K562 (cell line): ENCODE results near the gene OPA3. TPM values are rescaled to one million over a fixed set of nuclear protein-coding genes. Genes with fewer than 3 reads are reported as not detected.
A peak's percentile ranks its signal among the peaks of the same experiment; 100 is the strongest.

Experiments
- ETV5 ChIP-seq: sonication (generic); formaldehyde crosslinking; IDR thresholded peaks from 2 replicates; pipeline ENCODE4 v1.4.0; 2020; ENCODE audit warnings: low read depth, mild to moderate bottlenecking, missing genetic modification reagents
- NFE2 ChIP-seq: IDR thresholded peaks from 2 replicates; pipeline ENCODE4 v1.6.1; 2014; ENCODE audit warnings: antibody characterized with exemption, low read depth
- NUFIP1 ChIP-seq: fragments of 450-650 bp; IDR thresholded peaks from 2 replicates; pipeline ENCODE4 v1.6.1; 2018; ENCODE audit not compliant: partially characterized antibody
- PHF21A ChIP-seq: fragments of 450-650 bp; IDR thresholded peaks from 2 replicates; pipeline ENCODE4 v1.6.1; 2017; ENCODE audit warnings: low read depth, borderline replicate concordance
- POLR3G ChIP-seq: IDR thresholded peaks from 2 replicates; pipeline ENCODE4 v1.6.1; 2011; ENCODE audit not compliant: insufficient read length, insufficient replicate concordance; ENCODE audit errors: extremely low read depth
- SMAD4 ChIP-seq: fragments of 250-450 bp; sonication (Bioruptor Pico); conservative IDR thresholded peaks from 2 replicates; pipeline ENCODE4 v1.8.0; 2021; ENCODE audit warnings: inconsistent platforms, mild to moderate bottlenecking, moderate library complexity
- SMARCE1 ChIP-seq: fragments of 450-650 bp; IDR thresholded peaks from 2 replicates; pipeline ENCODE4 v1.7.1; 2016; ENCODE audit warnings: mild to moderate bottlenecking
- SP1 ChIP-seq: sonication (generic); formaldehyde crosslinking; IDR thresholded peaks from 2 replicates; pipeline ENCODE4 v1.8.1; 2022; ENCODE audit warnings: mild to moderate bottlenecking, missing genetic modification reagents
- SREBF2 ChIP-seq: sonication (generic); formaldehyde crosslinking; IDR thresholded peaks from 2 replicates; pipeline ENCODE4 v1.4.0; 2020; ENCODE audit warnings: mild to moderate bottlenecking, missing genetic modification reagents
- THRB ChIP-seq: fragments of 450-650 bp; formaldehyde crosslinking; conservative IDR thresholded peaks from 2 replicates; pipeline ENCODE4 v1.4.0; 2022; ENCODE audit warnings: mild to moderate bottlenecking, missing genetic modification characterization
- ZHX1 ChIP-seq: fragments of 150-350 bp; conservative IDR thresholded peaks from 2 replicates; pipeline ENCODE4 v1.6.1; 2014; ENCODE audit warnings: low read length
- ZNF282 ChIP-seq: sonication (generic); formaldehyde crosslinking; IDR thresholded peaks from 2 replicates; pipeline ENCODE4 v1.8.1; 2023; ENCODE audit warnings: missing genetic modification reagents
- ZNF785 ChIP-seq: fragments of 250-450 bp; sonication (Bioruptor Pico); IDR thresholded peaks from 2 replicates; pipeline ENCODE4 v1.4.0; 2020; ENCODE audit warnings: mild to moderate bottlenecking
- polyA plus RNA-seq, 8 experiments: library from polyadenylated mRNA; depleted of rRNA in 4 of 8; stranded (reverse) in 5 of 8; unstranded in 3 of 8; fragments of >200 nt; fragmentation: Nextera tagmentation in 2 of 8; fragmentation: Illumina TruSeq in 1 of 8; extraction: Ambion mirVana in 2 of 8; extraction: Trizol in 1 of 8; gene quantifications; 2 replicates each; pipeline versions ENCODE4 v1.2.1 to v1.2.3, GENCODE V29; 2011 to 2014; ENCODE audit warnings: inconsistent platforms in 1 of 8, missing spikeins in 1 of 8
- total RNA-seq, 7 experiments: library from RNA; depleted of rRNA in 6 of 7; stranded (reverse); fragments of >200 nt in 6 of 7; fragmentation: Illumina TruSeq in 2 of 7; extraction: Trizol in 2 of 7; gene quantifications; 2 replicates each; pipeline versions ENCODE4 v1.2.1 to v1.2.3, GENCODE V29; 2011 to 2021; ENCODE audit warnings: low replicate concordance in 1 of 7
- TF ChIP-seq, protein P1 (sequence below): fragments of 450-650 bp; IDR thresholded peaks from 2 replicates; pipeline ENCODE4 v1.6.1; 2016; ENCODE audit warnings: low read depth
- TF ChIP-seq, protein P2 (sequence below): fragments of 250-450 bp; sonication (Bioruptor Pico); IDR thresholded peaks from 2 replicates; pipeline ENCODE4 v1.8.0; 2021; ENCODE audit warnings: mild to moderate bottlenecking, moderate library complexity

The OPA3 gene
- total and polyA plus RNA-seq, 9 of the 15 experiments (the other 6 are each of a cell fraction or from before 2014, with no cell fraction given): 1.4 to 18.8 (median 9.0) TPM

GRCh38 chr19:45591004-45591637 is 6.5 kb upstream of the OPA3 start (continued):
- TF ChIP-seq, protein P1, sequence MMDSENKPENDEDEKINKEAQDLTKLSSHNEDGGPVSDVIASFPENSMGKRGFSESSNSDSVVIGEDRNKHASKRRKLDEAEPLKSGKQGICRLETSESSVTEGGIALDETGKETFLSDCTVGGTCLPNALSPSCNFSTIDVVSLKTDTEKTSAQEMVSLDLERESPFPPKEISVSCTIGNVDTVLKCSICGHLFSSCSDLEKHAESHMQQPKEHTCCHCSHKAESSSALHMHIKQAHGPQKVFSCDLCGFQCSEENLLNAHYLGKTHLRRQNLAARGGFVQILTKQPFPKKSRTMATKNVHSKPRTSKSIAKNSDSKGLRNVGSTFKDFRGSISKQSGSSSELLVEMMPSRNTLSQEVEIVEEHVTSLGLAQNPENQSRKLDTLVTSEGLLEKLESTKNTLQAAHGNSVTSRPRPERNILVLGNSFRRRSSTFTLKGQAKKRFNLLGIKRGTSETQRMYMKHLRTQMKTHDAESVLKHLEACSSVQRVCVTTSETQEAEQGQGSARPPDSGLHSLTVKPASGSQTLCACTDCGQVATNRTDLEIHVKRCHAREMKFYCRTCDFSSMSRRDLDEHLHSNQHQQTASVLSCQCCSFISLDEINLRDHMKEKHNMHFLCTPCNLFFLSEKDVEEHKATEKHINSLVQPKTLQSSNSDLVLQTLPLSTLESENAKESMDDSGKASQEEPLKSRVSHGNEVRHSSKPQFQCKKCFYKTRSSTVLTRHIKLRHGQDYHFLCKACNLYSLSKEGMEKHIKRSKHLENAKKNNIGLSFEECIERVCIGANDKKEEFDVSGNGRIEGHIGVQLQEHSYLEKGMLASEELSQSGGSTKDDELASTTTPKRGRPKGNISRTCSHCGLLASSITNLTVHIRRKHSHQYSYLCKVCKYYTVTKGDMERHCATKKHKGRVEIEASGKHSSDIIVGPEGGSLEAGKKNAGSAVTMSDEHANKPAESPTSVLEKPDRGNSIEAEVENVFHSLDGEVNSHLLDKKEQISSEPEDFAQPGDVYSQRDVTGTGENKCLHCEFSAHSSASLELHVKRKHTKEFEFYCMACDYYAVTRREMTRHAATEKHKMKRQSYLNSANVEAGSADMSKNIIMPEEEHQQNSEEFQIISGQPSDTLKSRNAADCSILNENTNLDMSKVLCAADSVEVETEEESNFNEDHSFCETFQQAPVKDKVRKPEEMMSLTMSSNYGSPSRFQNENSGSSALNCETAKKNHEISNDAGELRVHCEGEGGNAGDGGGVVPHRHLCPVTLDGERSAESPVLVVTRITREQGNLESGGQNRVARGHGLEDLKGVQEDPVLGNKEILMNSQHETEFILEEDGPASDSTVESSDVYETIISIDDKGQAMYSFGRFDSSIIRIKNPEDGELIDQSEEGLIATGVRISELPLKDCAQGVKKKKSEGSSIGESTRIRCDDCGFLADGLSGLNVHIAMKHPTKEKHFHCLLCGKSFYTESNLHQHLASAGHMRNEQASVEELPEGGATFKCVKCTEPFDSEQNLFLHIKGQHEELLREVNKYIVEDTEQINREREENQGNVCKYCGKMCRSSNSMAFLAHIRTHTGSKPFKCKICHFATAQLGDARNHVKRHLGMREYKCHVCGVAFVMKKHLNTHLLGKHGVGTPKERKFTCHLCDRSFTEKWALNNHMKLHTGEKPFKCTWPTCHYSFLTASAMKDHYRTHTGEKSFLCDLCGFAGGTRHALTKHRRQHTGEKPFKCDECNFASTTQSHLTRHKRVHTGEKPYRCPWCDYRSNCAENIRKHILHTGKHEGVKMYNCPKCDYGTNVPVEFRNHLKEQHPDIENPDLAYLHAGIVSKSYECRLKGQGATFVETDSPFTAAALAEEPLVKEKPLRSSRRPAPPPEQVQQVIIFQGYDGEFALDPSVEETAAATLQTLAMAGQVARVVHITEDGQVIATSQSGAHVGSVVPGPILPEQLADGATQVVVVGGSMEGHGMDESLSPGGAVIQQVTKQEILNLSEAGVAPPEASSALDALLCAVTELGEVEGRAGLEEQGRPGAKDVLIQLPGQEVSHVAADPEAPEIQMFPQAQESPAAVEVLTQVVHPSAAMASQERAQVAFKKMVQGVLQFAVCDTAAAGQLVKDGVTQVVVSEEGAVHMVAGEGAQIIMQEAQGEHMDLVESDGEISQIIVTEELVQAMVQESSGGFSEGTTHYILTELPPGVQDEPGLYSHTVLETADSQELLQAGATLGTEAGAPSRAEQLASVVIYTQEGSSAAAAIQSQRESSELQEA: no peak
- TF ChIP-seq SMAD4: peak; percentile 80
- peak; percentile 93 for TF ChIP-seq SMARCE1
- 0 out of 2 replicates have a peak, but pooled peaks have one; percentile 28 for TF ChIP-seq ETV5 (CRISPR knock-in tag)
- 0 out of 2 replicates have a peak, but pooled peaks have one; percentile 88 for TF ChIP-seq SREBF2 (CRISPR knock-in tag)
- TF ChIP-seq ZNF282 (CRISPR knock-in tag): no peak
- no peak for TF ChIP-seq NUFIP1
- TF ChIP-seq POLR3G: no peak
- TF ChIP-seq ZHX1: no peak
- TF ChIP-seq NFE2: no peak
- TF ChIP-seq SP1: peak; percentile 45
- TF ChIP-seq ZNF785 (CRISPR knock-in tag): no peak
- no peak for TF ChIP-seq THRB (CRISPR knock-in tag)
- TF ChIP-seq, protein P2, sequence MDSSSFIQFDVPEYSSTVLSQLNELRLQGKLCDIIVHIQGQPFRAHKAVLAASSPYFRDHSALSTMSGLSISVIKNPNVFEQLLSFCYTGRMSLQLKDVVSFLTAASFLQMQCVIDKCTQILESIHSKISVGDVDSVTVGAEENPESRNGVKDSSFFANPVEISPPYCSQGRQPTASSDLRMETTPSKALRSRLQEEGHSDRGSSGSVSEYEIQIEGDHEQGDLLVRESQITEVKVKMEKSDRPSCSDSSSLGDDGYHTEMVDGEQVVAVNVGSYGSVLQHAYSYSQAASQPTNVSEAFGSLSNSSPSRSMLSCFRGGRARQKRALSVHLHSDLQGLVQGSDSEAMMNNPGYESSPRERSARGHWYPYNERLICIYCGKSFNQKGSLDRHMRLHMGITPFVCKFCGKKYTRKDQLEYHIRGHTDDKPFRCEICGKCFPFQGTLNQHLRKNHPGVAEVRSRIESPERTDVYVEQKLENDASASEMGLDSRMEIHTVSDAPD: no peak
- peak; percentile 71; the same call in 1 of the 2 replicates for TF ChIP-seq PHF21A
